Adrenal gland (tissue), 5 donors: ENCODE results near the gene KIF1A.

ENCODE experiments used
- POLR2A ChIP-seq, 2 donors: fragments of 450-650 bp; IDR thresholded peaks; one replicate each; pipeline ENCODE4 v1.6.1; 2017; ENCODE audit warnings: antibody characterized with exemption in 2 of 2, mild to moderate bottlenecking in 2 of 2, moderate library complexity in 1 of 2
- TF ChIP-seq, protein P1 (sequence below), 6 experiments: fragments of 450-650 bp in 4 of 6; fragments of 200-600 bp in 2 of 6; sonication (generic) in 1 of 6; IDR thresholded peaks; 1 replicate in 5 of 6; 2 replicates in 1 of 6; pipeline versions ENCODE4 v1.5.1 to v1.8.0; 2016 to 2021; ENCODE audit warnings: antibody characterized with exemption in 6 of 6, mild to moderate bottlenecking in 2 of 6, moderate library complexity in 1 of 6
- donor health status: DM: no; HTN: no; CAD: no.

DNA sequence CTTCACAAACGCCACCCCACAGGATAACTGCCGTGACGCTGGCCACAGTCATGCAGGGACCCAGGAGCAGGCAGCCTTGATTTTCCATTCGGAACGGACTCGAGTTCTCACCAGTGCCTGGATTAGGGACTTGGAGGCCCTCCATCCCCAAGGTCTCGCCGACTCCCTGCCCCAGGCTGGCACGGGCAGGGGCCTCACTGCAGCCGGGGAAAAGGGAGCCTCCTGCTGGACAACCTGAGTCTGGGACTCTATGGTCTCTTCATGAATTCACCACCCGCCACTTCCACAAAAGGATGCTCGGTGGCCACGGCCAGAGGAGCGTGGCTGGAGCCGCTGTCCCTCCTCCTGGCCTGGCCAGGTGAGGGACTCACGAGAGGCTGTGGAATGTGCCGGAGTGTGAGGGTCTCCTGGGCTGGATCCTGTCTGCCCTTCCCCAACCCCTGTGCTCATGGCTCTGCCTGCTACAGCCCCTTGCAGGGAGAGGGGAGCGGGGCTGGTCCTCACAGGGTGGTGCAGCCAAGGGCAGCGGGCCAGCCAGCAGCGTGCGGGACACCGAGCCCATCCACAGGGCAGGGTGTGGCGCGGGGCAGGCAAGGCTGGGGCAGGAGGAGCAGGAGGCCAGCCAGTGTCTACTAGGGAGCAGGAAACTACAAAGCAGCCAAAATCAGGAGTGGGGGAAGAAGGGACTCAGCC, 86.1 kb downstream of the KIF1A start:
- TF ChIP-seq, protein P1, sequence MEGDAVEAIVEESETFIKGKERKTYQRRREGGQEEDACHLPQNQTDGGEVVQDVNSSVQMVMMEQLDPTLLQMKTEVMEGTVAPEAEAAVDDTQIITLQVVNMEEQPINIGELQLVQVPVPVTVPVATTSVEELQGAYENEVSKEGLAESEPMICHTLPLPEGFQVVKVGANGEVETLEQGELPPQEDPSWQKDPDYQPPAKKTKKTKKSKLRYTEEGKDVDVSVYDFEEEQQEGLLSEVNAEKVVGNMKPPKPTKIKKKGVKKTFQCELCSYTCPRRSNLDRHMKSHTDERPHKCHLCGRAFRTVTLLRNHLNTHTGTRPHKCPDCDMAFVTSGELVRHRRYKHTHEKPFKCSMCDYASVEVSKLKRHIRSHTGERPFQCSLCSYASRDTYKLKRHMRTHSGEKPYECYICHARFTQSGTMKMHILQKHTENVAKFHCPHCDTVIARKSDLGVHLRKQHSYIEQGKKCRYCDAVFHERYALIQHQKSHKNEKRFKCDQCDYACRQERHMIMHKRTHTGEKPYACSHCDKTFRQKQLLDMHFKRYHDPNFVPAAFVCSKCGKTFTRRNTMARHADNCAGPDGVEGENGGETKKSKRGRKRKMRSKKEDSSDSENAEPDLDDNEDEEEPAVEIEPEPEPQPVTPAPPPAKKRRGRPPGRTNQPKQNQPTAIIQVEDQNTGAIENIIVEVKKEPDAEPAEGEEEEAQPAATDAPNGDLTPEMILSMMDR (IDR thresholded peaks at IDR 0.05) = no peak
- TF ChIP-seq POLR2A (IDR thresholded peaks at IDR 0.05) = no peak
